GM10847 (cell line): ENCODE measurements around the gene STIM2.

Experiments
- POLR2A ChIP-seq: IDR thresholded peaks from 2 replicates; pipeline ENCODE4 v1.6.1; 2011; ENCODE audit not compliant: insufficient read length; ENCODE audit errors: extremely low read depth

STIM2 gene

GRCh38 chr4:26858947-26859401, 1.7 kb upstream of the STIM2 start:
- TF ChIP-seq POLR2A: no peak

- no peak for TF ChIP-seq POLR2A
These were observed 882 bp upstream of the STIM2 start for GRCh38 chr4:26859762-26860156.

- TF ChIP-seq POLR2A: no peak
These were observed 337 bp downstream of the STIM2 start for GRCh38 chr4:26860922-26861433.

- TF ChIP-seq POLR2A: peak; percentile 21
These were observed 969 bp downstream of the STIM2 start for GRCh38 chr4:26861434-26862186.

- no peak for TF ChIP-seq POLR2A
These were observed 1.8 kb downstream of the STIM2 start for GRCh38 chr4:26862381-26862915.

GRCh38 chr4:26863512-26863911, 2.9 kb downstream of the STIM2 start:
- TF ChIP-seq POLR2A: no peak

GRCh38 chr4:26864899-26865298, 4.3 kb downstream of the STIM2 start:
- TF ChIP-seq POLR2A: no peak

GRCh38 chr4:26866203-26866602, 5.6 kb downstream of the STIM2 start:
- no peak for TF ChIP-seq POLR2A

- no peak for TF ChIP-seq POLR2A
These were observed 6.1 kb downstream of the STIM2 start for GRCh38 chr4:26866781-26867180.

- no peak for TF ChIP-seq POLR2A
These were observed 7.5 kb downstream of the STIM2 start for GRCh38 chr4:26867914-26868684.

- no peak for TF ChIP-seq POLR2A
These were observed 10.1 kb downstream of the STIM2 start for GRCh38 chr4:26870576-26871262.

- TF ChIP-seq POLR2A: no peak
These were observed 11.0 kb downstream of the STIM2 start for GRCh38 chr4:26871611-26872010.

GRCh38 chr4:26873391-26874026, 12.9 kb downstream of the STIM2 start:
- TF ChIP-seq POLR2A: no peak

GRCh38 chr4:26874110-26874509, 13.5 kb downstream of the STIM2 start:
- no peak for TF ChIP-seq POLR2A

- no peak for TF ChIP-seq POLR2A
These were observed 16.8 kb downstream of the STIM2 start for GRCh38 chr4:26877406-26877805.

- no peak for TF ChIP-seq POLR2A
These were observed 17.3 kb downstream of the STIM2 start for GRCh38 chr4:26877961-26878360.
